ENCODE results near the gene WDR70. TPM values are rescaled to one million over a fixed set of nuclear protein-coding genes. Genes with fewer than 3 reads are reported as not detected.

WDR70 gene
- total RNA-seq, 2 donors from 2014 or later, result 26.7 to 28.6 TPM

DNA sequence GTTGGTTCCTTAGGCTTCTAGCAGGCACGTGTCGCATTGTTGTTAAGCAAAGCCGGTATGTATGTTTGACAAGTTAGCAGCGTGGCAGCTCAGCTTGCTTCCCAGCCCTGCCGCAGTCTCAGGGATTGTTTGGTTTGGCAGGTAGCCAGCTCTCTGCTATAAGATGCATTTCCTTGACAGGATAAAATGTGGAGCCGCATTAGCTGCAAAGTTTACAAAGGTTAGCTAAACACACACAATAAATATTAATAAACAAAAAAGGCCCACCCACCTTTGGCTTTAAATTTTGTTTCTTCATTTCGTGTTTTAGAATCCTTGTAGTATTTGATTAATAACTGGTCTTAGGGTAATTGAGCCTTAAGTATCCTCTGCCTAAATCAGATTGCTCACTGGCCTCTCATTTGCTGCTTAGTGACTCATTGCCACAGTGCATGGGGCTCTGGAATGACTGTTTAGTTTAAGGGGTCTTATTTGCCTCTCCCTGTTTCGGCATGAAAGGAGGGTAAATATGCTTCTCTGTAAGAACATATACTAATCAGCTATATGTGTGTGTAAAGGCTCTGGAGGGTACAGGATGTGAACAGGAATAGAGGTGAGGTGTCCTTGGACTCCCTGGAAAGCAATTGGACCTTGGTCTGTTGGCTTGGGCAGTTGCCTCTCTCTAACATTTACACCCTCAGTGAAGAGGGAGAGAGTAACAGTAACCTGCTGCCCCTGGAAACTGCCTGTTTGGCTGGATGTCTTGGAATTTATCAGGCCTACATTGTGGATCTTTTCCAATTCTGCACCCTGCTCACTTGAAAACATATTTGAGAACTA is 338.7 kb downstream of the WDR70 start:
- Histone ChIP-seq H3K27ac (no peak overlapping the region), H3K4me1 (peaks cover 4% of the 10 kb centered on the region)
- intact Hi-C loops (cut with DNase I), result no loop called here

DNA sequence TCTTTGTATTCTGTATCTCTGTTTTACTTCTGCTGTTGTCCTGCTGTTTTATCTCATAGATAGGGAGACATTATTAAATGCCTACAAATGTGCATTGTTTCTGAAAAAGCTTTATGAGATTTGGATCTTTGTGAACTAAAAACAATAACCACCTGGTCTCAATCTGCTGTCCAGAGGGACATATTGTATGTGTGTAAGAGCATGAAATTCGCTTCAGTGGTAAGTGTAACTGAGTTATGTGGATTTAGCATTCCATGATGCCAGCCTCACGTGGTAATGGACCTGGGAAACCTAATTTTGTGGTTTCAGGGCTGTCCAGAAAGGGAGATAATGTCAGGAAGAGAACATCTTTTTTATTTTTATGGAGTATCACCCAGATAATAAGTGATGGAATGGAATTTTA is 341.4 kb downstream of the WDR70 start:
- no peak overlapping the region for H3K27ac ChIP-seq
- H3K4me1 ChIP-seq, result peaks cover 4% of the 10 kb centered on the region
- H3K9ac ChIP-seq (ENCODE audit: low read depth in 2 of 2, low read length in 2 of 2), result no peak overlapping the region
- no peaks in the 10 kb centered on the region for H3K36me3 ChIP-seq
- H3K27me3 ChIP-seq, result no peaks in the 10 kb centered on the region
- TF ChIP-seq, protein P1, sequence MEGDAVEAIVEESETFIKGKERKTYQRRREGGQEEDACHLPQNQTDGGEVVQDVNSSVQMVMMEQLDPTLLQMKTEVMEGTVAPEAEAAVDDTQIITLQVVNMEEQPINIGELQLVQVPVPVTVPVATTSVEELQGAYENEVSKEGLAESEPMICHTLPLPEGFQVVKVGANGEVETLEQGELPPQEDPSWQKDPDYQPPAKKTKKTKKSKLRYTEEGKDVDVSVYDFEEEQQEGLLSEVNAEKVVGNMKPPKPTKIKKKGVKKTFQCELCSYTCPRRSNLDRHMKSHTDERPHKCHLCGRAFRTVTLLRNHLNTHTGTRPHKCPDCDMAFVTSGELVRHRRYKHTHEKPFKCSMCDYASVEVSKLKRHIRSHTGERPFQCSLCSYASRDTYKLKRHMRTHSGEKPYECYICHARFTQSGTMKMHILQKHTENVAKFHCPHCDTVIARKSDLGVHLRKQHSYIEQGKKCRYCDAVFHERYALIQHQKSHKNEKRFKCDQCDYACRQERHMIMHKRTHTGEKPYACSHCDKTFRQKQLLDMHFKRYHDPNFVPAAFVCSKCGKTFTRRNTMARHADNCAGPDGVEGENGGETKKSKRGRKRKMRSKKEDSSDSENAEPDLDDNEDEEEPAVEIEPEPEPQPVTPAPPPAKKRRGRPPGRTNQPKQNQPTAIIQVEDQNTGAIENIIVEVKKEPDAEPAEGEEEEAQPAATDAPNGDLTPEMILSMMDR (IDR thresholded peaks at IDR 0.05), result no peak
- no peaks in the 10 kb centered on the region for H3K9me3 ChIP-seq
- no peak overlapping the region for H3K4me3 ChIP-seq
- intact Hi-C loops (cut with DNase I), result no loop called here
- no peak for DNase-seq

More for the DNA sequence above, 338.7 kb downstream of the WDR70 start:
- no peak overlapping the region for H3K4me3 ChIP-seq
- no peaks in the 10 kb centered on the region for H3K27me3 ChIP-seq
- peak overlapping the region; percentile 4 to 27 for H3K9ac ChIP-seq (ENCODE audit: low read depth in 2 of 2, low read length in 2 of 2)
- H3K36me3 ChIP-seq, result no peaks in the 10 kb centered on the region
- H3K9me3 ChIP-seq, result no peaks in the 10 kb centered on the region
- TF ChIP-seq, protein P1 (IDR thresholded peaks at IDR 0.05), result no peak
- DNase-seq, result peak; percentile 87

DNA sequence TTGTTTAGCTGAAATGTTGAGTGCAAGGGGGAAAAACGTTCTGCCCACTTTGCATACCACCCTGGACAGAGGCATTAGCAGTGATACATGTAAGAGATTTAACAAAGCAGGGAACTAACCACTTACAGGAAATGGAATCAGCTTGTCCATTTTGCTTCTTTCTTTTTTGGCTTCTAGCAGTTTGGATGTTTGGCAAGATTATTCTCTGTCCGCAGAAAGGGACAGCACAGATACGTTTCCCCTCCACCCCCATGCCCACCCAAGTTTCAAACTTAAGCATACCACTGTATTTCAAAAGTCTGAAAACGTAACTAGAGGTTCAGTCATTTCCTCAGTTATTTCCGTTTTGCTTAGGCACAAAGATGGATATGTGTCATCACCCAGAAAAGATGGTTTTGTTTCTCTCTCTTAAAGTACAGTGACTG is 342.3 kb downstream of the WDR70 start:
- no peak for DNase-seq
- intact Hi-C loops (cut with DNase I), result no loop called here
- Histone ChIP-seq H3K27me3 (no peaks in the 10 kb centered on the region), H3K4me1 (peaks cover 4% of the 10 kb centered on the region), H3K27ac (no peak overlapping the region), H3K4me3 (no peak overlapping the region), H3K36me3 (no peaks in the 10 kb centered on the region), H3K9me3 (no peaks in the 10 kb centered on the region), H3K9ac (ENCODE audit: low read depth in 2 of 2, low read length in 2 of 2) (no peak overlapping the region)
- TF ChIP-seq, protein P1 (IDR thresholded peaks at IDR 0.05), result no peak

DNA sequence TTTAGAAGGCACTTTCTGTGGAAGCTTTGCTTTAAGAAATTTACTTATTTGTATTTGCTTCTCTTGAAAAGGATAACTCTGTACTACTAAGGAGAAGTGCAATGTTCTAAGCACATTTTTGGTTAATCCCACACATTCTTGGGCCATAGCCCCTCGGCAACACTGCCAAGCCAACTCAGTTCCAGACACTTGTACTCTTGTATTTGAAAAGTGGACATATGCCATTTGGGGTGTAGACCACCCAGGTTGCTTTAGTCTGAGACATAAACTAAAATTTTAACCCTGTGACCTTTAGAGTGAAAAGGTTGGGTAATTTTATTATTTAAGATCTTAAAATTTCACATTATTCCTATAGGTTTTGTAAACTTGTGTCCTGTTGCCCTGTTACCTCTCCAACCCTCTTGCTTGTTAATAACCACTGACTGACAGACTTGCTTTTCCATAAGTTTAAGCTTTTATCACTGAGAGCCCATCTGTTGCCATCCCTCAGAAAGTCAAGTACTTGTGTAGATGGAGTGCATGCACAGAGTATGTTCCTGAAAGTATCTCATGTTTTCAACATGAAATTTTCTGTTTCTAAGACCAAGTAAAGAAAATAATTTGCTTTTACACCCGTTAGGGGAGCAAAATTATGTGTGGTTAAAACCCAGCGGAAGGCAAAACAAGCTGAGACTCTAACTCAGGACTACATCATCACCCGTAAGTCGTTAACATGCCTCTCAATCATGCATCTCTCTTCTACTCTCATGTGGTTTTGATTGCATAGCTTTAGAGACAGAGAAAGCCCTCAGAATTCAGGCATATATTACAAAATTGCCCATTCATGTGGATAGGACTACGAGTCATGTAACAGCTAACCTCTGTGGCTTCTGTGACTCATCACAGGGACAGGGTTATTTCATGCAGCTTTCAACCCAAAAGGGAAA is 343.4 kb downstream of the WDR70 start:
- no peak overlapping the region for H3K4me3 ChIP-seq
- peaks cover 4% of the 10 kb centered on the region for H3K4me1 ChIP-seq
- intact Hi-C loops (cut with DNase I), result no loop called here
- H3K36me3 ChIP-seq, result no peaks in the 10 kb centered on the region
- H3K9ac ChIP-seq (ENCODE audit: low read depth in 2 of 2, low read length in 2 of 2), result no peak overlapping the region
- no peaks in the 10 kb centered on the region for H3K27me3 ChIP-seq
- TF ChIP-seq, protein P1 (IDR thresholded peaks at IDR 0.05), result no peak
- no peaks in the 10 kb centered on the region for H3K9me3 ChIP-seq
- no peak overlapping the region for H3K27ac ChIP-seq
- no peak for DNase-seq

DNA sequence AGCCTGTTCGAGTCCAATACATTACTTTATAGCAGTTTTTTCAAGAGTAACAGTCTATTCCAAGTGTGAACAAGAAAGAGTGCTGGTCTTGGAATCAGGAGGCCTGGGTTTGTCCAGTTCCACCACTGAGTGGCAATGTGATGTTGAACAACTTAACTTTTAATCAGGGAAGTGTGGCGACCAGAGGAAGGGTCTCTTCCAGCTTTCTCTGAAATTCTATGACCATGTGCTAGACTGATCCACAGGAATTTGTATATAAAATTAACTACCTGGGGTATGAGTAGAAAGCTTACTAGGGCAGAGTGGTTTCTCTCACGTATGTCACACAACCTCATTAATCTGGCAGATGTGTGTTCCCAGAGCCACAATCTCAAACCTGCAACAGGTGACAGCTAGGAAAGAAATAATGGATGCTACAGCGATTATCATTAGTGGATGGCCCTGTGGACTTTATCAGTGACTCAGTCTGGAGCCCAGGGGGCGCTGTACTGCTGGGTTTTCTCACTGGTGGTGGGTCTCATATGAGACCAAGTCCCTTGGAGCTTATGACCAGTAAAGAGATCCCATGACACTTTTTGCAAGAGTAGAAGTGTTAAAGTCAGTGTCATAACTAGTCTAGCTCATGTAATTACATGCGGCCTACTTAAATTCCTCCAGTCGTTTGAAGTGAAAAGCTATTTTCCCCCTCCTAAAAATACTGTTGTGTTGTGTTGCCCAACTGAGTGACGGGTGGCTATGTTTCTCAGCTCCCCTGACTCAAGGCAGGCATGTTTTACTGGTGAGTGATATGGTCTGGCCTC is 344.2 kb downstream of the WDR70 start:
- Histone ChIP-seq H3K27me3 (no peaks in the 10 kb centered on the region), H3K27ac (no peak overlapping the region), H3K4me1 (no peaks in the 10 kb centered on the region), H3K9me3 (no peaks in the 10 kb centered on the region), H3K4me3 (no peak overlapping the region), H3K36me3 (no peaks in the 10 kb centered on the region), H3K9ac (ENCODE audit: low read depth in 2 of 2, low read length in 2 of 2) (no peak overlapping the region)
- TF ChIP-seq, protein P1 (IDR thresholded peaks at IDR 0.05), result no peak
- intact Hi-C loops (cut with DNase I), result no loop called here
- no peak for DNase-seq

Data from colonic mucosa (tissue), 4 donors.